Pericardium fibroblast (primary cell): Measurements from ENCODE around the gene DDRGK1. TPM values are rescaled to one million over a fixed set of nuclear protein-coding genes. Genes with fewer than 3 reads are reported as not detected.

ENCODE experiments used
- total RNA-seq: library from RNA; depleted of rRNA; stranded (reverse); fragments of >200 nt; gene quantifications from 2 replicates; pipeline ENCODE4 v1.2.3, GENCODE V29; 2015

Gene DDRGK1
- total RNA-seq: 44.4 and 54.8 TPM in 2 replicates

DNA sequence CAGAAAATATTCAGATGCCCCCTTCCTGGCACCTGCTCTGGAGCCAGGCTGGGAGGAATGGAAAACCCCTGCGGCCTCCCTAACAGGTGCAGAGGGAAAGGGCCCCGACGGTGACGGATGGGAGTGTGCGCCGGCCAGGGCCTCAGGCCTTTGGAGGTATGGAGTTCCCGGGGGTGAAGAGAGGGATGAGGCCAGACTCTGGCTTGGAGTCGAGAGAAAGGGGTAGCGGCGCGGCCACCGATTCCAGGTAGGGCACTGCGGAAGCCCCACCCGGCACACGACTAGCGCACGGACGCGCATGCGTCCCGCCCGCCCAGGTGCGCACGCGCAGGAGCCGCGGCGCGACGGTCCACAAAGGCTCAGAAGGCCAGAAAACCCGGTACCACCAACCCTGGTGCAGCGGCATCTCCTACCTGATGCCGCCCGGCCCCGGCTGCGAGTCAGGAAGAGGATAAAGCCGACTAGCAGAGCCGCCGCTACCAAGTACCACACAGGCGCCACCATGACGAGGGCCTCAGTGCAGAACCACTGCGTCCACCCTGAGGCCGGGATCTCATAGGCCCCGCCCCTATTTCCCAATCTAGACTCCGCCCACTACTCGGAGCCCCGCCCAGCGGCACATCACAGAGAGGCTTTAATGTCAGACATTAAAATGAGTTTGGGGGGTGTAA is at the start of gene DDRGK1:
Gene DDRGK1, minus strand, starts transcription at position 559 of the 671 bp plus-strand sequence. Its CDS starts 55 bp downstream, at position 504.

DNA sequence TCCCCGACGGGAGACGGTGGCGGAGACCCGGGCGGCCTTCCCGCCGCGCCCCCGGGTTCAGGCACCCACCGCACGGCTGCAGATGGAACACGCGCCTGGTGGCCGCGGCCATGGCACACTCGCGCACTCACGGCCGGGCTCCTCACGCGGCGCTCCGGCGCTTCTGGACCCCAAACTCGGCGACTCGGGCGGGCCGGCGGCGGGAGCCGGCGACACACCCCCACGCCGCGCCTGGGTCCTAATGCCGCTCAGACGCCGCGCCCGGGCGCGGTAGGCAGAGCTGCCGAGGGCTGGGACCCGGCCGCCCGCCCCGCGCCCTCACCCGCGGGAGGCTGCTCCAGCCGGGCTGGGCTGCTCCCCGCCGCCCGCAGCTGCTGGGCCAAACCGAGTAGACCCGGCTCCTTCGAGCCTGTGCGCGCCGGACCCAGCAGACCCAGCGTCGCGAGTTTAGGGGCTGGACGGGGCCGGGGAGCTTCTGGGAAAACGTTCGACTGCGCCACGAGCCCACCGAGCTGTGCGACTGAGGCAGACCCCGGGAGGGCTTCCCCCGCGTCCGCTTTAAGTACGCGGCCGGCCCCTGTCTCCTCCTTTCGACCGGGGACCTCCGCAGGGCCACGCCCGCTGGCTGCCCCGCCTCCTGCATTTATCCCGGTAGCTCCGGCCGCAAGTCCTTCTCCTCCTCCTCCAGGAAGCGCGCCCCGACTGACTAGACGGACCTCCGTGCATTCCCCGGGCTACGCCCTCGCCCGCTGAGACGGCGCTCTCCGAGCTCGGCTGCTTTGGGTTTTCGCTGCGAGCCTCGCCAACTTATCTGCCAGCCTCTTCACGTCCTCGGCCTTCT is 34.8 kb upstream of the DDRGK1 start, which contains the start of gene SLC4A11:
Gene SLC4A11, minus strand, starts transcription at position 165 of the 841 bp plus-strand sequence. Its CDS starts 53 bp downstream, at position 112.

DNA sequence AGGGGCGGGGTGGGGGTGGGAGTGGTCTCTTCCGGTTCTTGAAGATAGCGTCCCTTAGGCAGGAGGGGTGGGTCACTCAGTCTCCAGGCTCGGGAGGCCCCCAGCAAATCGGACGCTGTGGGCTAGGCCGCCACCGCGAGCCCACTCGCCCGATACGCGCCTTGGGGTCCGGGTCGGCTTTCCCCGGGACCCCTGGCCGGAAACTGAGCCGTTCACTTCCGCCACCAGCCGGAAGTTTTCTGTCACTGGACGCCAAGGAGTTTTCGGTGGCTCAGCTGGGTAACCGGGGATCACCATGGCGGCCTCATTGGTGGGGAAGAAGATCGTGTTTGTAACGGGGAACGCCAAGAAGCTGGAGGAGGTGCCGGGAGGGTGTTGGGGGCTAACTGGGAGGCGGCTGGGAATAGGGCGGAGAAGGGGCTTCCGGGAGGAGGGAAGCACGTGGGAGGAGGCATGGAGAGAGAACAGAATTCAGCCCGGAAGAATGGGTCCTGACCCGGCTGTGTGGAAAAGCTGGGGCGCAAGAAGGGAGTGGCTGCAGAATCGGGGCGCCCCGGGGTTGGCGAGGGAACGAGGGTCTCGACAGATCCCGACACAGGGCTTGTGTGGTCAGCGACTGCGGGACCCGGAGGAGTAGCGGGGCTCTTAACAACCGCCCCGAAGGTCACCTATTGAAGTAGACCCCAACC is 4.9 kb upstream of the DDRGK1 start, which contains the start of gene ITPA:
Gene ITPA, plus strand, starts transcription at position 242 of the 689 bp plus-strand sequence. Its CDS starts 54 bp downstream, at position 296.

GRCh38 chr20:3172933-3173609 is 31.4 kb downstream of the DDRGK1 start, which contains the start of gene LZTS3:
Gene LZTS3, minus strand, starts transcription at chr20:3173549. Its CDS starts 6,386 bp downstream, at chr20:3167163.

Other genes starting within 250 kb of the DDRGK1 start
- not detected in 2 replicates for gene GNRH2, start 161.1 kb downstream of the DDRGK1 start, total RNA-seq
- gene MRPS26, start 158.6 kb downstream of the DDRGK1 start, total RNA-seq: 43.1 and 59.0 TPM in 2 replicates
- not detected in 2 replicates for gene OXT, start 133.1 kb downstream of the DDRGK1 start, total RNA-seq
- gene AVP, start 120.0 kb downstream of the DDRGK1 start, total RNA-seq: not detected in 2 replicates
- 5.5 and 13.9 TPM in 2 replicates for gene FASTKD5, start 44.8 kb downstream of the DDRGK1 start, total RNA-seq
- 4.0 and 4.6 TPM in 2 replicates for gene UBOX5, start 44.8 kb downstream of the DDRGK1 start, total RNA-seq
- gene LZTS3, start 31.1 kb downstream of the DDRGK1 start, total RNA-seq: 5.1 and 5.7 TPM in 2 replicates
- 39.9 and 44.3 TPM in 2 replicates for gene ITPA, start 4.8 kb upstream of the DDRGK1 start, total RNA-seq
- gene SLC4A11, start 34.5 kb upstream of the DDRGK1 start, total RNA-seq: 1.4 TPM in 2 replicates
- 10.0 and 11.4 TPM in 2 replicates for gene DNAAF9, start 203.0 kb upstream of the DDRGK1 start, total RNA-seq